SK-N-MC (cell line): ENCODE results near the gene AKT1.

Source experiments
- EZH2 ChIP-seq: fragments of 200-600 bp; sonication (generic); IDR thresholded peaks from one replicate; pipeline ENCODE4 v1.6.1; 2017; ENCODE audit warnings: antibody characterized with exemption
- POLR2AphosphoS5 ChIP-seq: IDR thresholded peaks from 2 replicates; pipeline ENCODE4 v1.6.1; 2012; ENCODE audit warnings: mild to moderate bottlenecking, low read depth, low read length, borderline replicate concordance

- no peak for TF ChIP-seq POLR2AphosphoS5
- TF ChIP-seq EZH2 = no peak
Observed at GRCh38 chr14:104788873-104789663, 6.5 kb downstream of the AKT1 start.
